Vagina (tissue), 2 donors: ENCODE measurements around the gene CCDC117. TPM values are rescaled to one million over a fixed set of nuclear protein-coding genes. Genes with fewer than 3 reads are reported as not detected.

Source experiments
- DNase-seq, 2 donors: peaks; one replicate each; pipeline ENCODE4 v3.0.0-alpha.2; 2017; ENCODE audit errors: extremely low spot score in 2 of 2
- H3K27ac ChIP-seq: fragments of 200-600 bp; sonication (generic); one replicate; pipeline ENCODE4 v1.5.1; 2019
- H3K27me3 ChIP-seq: fragments of 200-600 bp; sonication (generic); one replicate; pipeline ENCODE4 v1.5.1; 2019
- H3K36me3 ChIP-seq, 2 donors: fragments of 200-600 bp; sonication (generic); one replicate each; pipeline ENCODE4 v1.5.1; 2017 to 2019
- H3K4me1 ChIP-seq: fragments of 200-600 bp; sonication (generic); one replicate; pipeline ENCODE4 v1.5.1; 2019
- H3K4me3 ChIP-seq, 2 donors: fragments of 200-600 bp; sonication (generic); 1 replicate in 1 of 2; 2 replicates in 1 of 2; pipeline ENCODE4 v1.5.1; 2016 to 2019
- H3K9me3 ChIP-seq: fragments of 200-600 bp; sonication (generic); one replicate; pipeline ENCODE4 v1.5.1; 2019
- POLR2A ChIP-seq, 2 donors: fragments of 450-650 bp; IDR thresholded peaks; one replicate each; pipeline ENCODE4 v1.6.1; 2017; ENCODE audit warnings: antibody characterized with exemption in 2 of 2, mild to moderate bottlenecking in 2 of 2, moderate library complexity in 2 of 2
- POLR2AphosphoS5 ChIP-seq, 2 donors: sonication (generic); formaldehyde crosslinking; IDR thresholded peaks; one replicate each; pipeline ENCODE4 v1.9.0; 2017; ENCODE audit warnings: antibody characterized with exemption in 2 of 2, mild to moderate bottlenecking in 2 of 2, low read depth in 1 of 2; ENCODE audit not compliant: insufficient read depth in 1 of 2
- intact Hi-C: fragments of 100-400 bp; cut with DNase I; formaldehyde crosslinking; loops from one replicate; pipeline ENCODE4 v1.15.1; 2023
- total RNA-seq: library from RNA; depleted of rRNA; stranded (reverse); fragments of >200 nt; gene quantifications from one replicate; pipeline ENCODE4 v1.2.3, GENCODE V29; 2016
- TF ChIP-seq, protein P1 (sequence below), 3 experiments: fragments of 450-650 bp in 2 of 3; fragments of 200-600 bp in 1 of 3; sonication (generic) in 1 of 3; IDR thresholded peaks; one replicate each; pipeline ENCODE4 v1.5.1; 2017 to 2019; ENCODE audit warnings: antibody characterized with exemption in 3 of 3, mild to moderate bottlenecking in 2 of 3, moderate library complexity in 2 of 3

CCDC117 gene
- total RNA-seq, 1 donor from 2014 or later, result 14.2 TPM

DNA sequence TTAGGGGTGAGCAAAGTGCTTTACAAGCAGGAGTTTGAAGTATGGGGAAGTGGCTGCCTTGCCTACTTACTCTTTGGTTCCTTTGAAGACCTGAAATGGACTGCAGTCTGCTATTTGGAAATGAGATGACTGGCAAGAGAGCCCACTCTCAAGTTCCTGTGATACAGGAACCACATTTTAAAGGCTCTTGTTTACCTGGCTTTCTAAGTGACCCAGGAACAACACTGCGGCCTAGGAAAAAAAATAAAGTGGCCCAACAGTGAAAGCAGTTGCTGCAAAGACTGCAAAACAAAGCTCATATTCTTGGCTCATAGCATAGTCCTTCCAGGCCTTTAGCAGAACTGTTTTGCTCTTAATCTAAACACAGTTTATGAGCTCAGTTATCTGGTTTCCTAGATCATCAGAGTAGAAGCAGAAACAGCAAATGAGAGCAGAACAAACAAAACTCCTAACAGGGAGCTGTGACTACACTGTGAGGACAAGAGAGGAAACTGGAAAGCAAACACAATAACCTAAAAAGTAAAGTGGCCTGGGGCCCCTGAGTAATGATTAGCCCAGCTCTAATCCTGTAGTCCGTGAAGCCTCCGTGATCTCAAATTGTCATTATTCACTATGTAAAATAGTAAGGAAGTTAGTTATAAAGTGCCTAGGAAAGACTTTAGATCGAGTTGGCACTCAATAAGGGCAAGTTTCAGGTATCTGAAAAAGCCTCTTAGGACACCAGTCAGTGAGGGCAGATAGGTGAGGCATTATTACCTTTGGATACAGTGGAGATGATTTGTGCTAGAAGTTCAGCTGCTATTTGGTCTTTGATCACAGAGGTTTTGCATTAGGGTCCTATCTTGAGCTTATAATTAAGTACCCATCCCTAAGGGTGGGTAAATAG is 11.5 kb downstream of the CCDC117 start:
- Histone ChIP-seq H3K27ac (no peak overlapping the region), H3K27me3 (no peaks in the 10 kb centered on the region), H3K9me3 (no peaks in the 10 kb centered on the region), H3K36me3 (peaks cover 0 to 71% of the 10 kb centered on the region in 2 donors), H3K4me1 (peaks cover 6% of the 10 kb centered on the region), H3K4me3 (no peak overlapping the region)
- TF ChIP-seq, protein P1, sequence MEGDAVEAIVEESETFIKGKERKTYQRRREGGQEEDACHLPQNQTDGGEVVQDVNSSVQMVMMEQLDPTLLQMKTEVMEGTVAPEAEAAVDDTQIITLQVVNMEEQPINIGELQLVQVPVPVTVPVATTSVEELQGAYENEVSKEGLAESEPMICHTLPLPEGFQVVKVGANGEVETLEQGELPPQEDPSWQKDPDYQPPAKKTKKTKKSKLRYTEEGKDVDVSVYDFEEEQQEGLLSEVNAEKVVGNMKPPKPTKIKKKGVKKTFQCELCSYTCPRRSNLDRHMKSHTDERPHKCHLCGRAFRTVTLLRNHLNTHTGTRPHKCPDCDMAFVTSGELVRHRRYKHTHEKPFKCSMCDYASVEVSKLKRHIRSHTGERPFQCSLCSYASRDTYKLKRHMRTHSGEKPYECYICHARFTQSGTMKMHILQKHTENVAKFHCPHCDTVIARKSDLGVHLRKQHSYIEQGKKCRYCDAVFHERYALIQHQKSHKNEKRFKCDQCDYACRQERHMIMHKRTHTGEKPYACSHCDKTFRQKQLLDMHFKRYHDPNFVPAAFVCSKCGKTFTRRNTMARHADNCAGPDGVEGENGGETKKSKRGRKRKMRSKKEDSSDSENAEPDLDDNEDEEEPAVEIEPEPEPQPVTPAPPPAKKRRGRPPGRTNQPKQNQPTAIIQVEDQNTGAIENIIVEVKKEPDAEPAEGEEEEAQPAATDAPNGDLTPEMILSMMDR (IDR thresholded peaks at IDR 0.05), result no peak
- no peak for TF ChIP-seq POLR2AphosphoS5 (IDR thresholded peaks at IDR 0.05; ENCODE audit: insufficient read depth in 1 of 2, low read depth in 1 of 2)
- TF ChIP-seq POLR2A (IDR thresholded peaks at IDR 0.05), result no peak
- intact Hi-C loops, result no loop called here
- DNase-seq, result no peak

DNA sequence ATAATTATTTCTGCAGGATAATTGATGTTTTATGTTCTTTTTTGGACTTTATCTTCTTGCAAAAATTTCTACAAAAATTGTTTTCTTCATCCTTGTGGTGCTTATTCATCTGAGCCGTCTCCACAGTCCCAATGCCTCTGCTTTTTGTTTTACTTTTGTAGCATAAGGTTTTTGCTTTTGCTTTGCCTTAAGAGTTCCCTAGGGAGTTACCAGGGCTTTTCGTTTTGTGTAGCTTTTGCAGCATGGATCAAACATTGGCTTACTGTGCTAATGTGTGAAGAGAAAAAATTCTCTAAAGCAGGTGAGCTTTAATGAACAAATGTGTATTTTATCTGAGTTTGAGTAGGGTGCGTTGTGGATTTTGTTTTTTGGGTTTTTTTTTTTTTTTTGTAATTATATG is 16.1 kb downstream of the CCDC117 start:
- Histone ChIP-seq H3K4me3 (no peak overlapping the region), H3K27me3 (no peaks in the 10 kb centered on the region), H3K36me3 (peaks cover 0 to 50% of the 10 kb centered on the region in 2 donors), H3K9me3 (no peaks in the 10 kb centered on the region), H3K4me1 (no peaks in the 10 kb centered on the region), H3K27ac (no peak overlapping the region)
- TF ChIP-seq POLR2AphosphoS5 (IDR thresholded peaks at IDR 0.05; ENCODE audit: insufficient read depth in 1 of 2, low read depth in 1 of 2) (no peak), POLR2A (IDR thresholded peaks at IDR 0.05) (no peak)
- TF ChIP-seq, protein P1 (IDR thresholded peaks at IDR 0.05), result no peak
- intact Hi-C loops, result no loop called here
- DNase-seq, result no peak

DNA sequence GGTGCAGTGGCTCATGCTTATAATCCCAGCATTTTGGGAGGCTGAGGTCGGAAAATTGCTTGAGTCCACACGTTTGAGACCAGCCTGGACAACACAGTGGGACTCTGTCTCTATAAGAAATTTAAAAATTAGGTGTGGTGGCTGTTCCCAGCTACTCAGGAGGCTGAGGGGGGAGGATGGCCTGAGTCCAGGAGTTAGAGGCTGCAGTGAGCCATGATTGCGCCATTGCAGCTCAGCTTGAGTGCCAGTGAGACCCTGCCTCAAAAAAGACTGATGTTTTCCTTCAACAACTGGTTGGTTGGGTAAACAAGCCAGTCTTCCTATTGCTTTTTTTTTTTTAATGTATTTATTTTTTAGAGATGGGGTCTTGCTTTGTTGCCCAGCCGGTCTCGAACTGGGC is 18.6 kb downstream of the CCDC117 start:
- Histone ChIP-seq H3K27ac (no peak overlapping the region), H3K4me1 (peaks cover 18% of the 10 kb centered on the region), H3K36me3 (peaks cover 3 to 50% of the 10 kb centered on the region in 2 donors), H3K27me3 (no peaks in the 10 kb centered on the region), H3K9me3 (no peaks in the 10 kb centered on the region), H3K4me3 (no peak overlapping the region)
- DNase-seq, result no peak
- no peak for TF ChIP-seq POLR2A (IDR thresholded peaks at IDR 0.05)
- intact Hi-C loops, result no loop called here

DNA sequence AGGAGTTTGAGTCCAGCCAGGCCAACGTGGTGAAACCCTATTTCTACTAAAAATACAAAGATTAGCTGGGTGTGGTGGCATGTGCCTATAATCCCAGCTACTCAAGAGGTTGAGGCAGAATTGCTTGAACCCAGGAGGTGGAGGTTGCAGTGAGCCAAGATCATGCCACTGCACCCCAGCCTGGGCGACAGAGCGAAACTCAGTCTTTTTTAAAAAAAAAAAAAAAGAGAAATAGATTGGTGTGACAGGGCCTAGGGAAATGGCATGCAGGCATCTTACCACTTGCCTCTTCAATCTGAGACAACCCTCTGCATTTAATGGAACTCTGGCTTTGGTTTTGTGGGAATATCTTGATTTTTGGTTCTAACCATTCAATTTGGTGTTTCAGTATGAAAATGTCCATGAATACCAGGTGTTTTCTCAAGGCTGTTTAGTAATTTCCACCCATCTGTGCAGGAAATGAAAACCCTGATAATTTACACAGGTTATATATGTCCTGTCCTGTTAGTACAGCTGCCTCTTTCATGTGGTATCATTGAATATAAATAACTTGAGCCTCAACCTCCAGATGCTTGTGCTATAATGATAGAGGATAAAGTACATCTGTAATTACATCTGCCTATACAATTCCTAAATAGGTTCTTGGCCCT is 19.5 kb downstream of the CCDC117 start:
- TF ChIP-seq POLR2AphosphoS5 (IDR thresholded peaks at IDR 0.05; ENCODE audit: insufficient read depth in 1 of 2, low read depth in 1 of 2), result no peak
- TF ChIP-seq, protein P1 (IDR thresholded peaks at IDR 0.05), result no peak
- no peak for TF ChIP-seq POLR2A (IDR thresholded peaks at IDR 0.05)
- Histone ChIP-seq H3K27ac (no peak overlapping the region), H3K27me3 (no peaks in the 10 kb centered on the region), H3K36me3 (peaks cover 3 to 50% of the 10 kb centered on the region in 2 donors), H3K4me3 (no peak overlapping the region), H3K4me1 (peaks cover 26% of the 10 kb centered on the region), H3K9me3 (no peaks in the 10 kb centered on the region)
- no peak for DNase-seq
- intact Hi-C loops, result no loop called here

DNA sequence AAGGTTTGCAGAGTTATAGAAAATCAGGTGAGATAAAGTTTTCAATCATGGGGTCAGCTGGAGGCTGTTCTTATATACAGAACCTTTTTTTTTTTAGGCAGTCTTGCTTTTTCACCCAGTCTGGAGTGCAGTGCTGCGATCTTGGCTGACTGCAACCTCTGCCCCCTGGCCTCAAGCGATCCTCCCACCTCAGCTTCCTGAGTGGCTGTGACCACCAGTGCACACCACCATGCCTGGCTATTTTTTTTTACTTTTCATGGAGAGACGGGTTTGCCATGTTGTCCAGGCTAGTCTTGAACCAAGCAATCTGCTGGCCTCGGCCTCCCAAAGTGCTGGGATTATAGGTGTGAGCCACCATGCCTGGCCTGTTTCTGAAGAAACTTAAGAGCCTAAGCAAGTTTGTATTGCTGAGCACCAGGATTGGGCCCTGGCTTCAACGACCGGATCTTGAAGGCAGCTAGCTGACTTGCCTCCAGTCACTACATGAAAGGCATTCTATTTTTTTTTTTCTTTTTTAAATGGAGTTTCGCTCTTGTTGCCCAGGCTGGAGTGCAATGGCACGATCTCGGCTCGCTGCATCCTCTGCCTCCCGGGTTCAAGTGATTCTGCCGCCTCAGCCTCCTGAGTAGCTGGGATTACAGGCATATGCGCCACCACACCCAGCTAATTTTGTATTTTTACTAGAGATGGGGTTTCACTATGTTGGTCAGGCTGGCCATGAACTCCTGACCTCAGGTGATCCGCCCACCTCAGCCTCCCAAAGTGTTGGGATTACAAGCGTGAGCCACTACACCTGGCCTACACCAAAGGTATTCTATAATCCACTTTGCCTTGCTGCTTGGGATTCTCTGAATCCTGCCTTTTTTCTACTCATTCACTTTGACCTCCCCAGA is 20.2 kb downstream of the CCDC117 start:
- Histone ChIP-seq H3K27ac (no peak overlapping the region), H3K9me3 (no peaks in the 10 kb centered on the region), H3K4me1 (peaks cover 34% of the 10 kb centered on the region), H3K4me3 (no peak overlapping the region), H3K36me3 (peaks cover 3 to 51% of the 10 kb centered on the region in 2 donors), H3K27me3 (no peaks in the 10 kb centered on the region)
- DNase-seq, result no peak
- intact Hi-C loops, result no loop called here
- TF ChIP-seq, protein P1 (IDR thresholded peaks at IDR 0.05), result no peak
- TF ChIP-seq POLR2A (IDR thresholded peaks at IDR 0.05), result no peak
- TF ChIP-seq POLR2AphosphoS5 (IDR thresholded peaks at IDR 0.05; ENCODE audit: insufficient read depth in 1 of 2, low read depth in 1 of 2), result no peak
